ENCODE results near the gene RASIP1.

RASIP1 gene

GRCh38 chr19:48757741-48758144 is 17.3 kb upstream of the RASIP1 start:
- no peak for DNase-seq (ENCODE audit: low spot score)
- no peaks in the 10 kb centered on the region for H3K9me3 ChIP-seq (ENCODE audit: severe bottlenecking)
- H3K36me3 ChIP-seq (ENCODE audit: low read depth) = no peaks in the 10 kb centered on the region
- TF ChIP-seq CTCF (IDR thresholded peaks at IDR 0.05; ENCODE audit: poor library complexity, severe bottlenecking) = no peak
- H3K4me1 ChIP-seq (ENCODE audit: insufficient read depth, poor library complexity, severe bottlenecking) = peaks cover 7% of the 10 kb centered on the region
- no peak overlapping the region for H3K27ac ChIP-seq (ENCODE audit: poor library complexity, severe bottlenecking)
- no peak overlapping the region for H3K4me3 ChIP-seq (ENCODE audit: severe bottlenecking)
- no peaks in the 10 kb centered on the region for H3K27me3 ChIP-seq (ENCODE audit: insufficient read depth, poor library complexity, severe bottlenecking)
- ATAC-seq (ENCODE audit: low read depth) = no peak

- TF ChIP-seq CTCF (IDR thresholded peaks at IDR 0.05; ENCODE audit: poor library complexity, severe bottlenecking) = no peak
- no peaks in the 10 kb centered on the region for H3K27me3 ChIP-seq (ENCODE audit: insufficient read depth, poor library complexity, severe bottlenecking)
- H3K4me3 ChIP-seq (ENCODE audit: severe bottlenecking) = no peak overlapping the region
- DNase-seq (ENCODE audit: low spot score) (no peak), ATAC-seq (ENCODE audit: low read depth) (no peak)
- no peak overlapping the region for H3K27ac ChIP-seq (ENCODE audit: poor library complexity, severe bottlenecking)
- no peaks in the 10 kb centered on the region for H3K9me3 ChIP-seq (ENCODE audit: severe bottlenecking)
- H3K4me1 ChIP-seq (ENCODE audit: insufficient read depth, poor library complexity, severe bottlenecking) = peaks cover 7% of the 10 kb centered on the region
- H3K36me3 ChIP-seq (ENCODE audit: low read depth) = no peaks in the 10 kb centered on the region
Observed at GRCh38 chr19:48757089-48757675, 16.8 kb upstream of the RASIP1 start.

- Histone ChIP-seq H3K27ac (ENCODE audit: poor library complexity, severe bottlenecking) (no peak overlapping the region), H3K27me3 (ENCODE audit: insufficient read depth, poor library complexity, severe bottlenecking) (no peaks in the 10 kb centered on the region), H3K9me3 (ENCODE audit: severe bottlenecking) (no peaks in the 10 kb centered on the region), H3K4me3 (ENCODE audit: severe bottlenecking) (no peak overlapping the region), H3K4me1 (ENCODE audit: insufficient read depth, poor library complexity, severe bottlenecking) (peaks cover 7% of the 10 kb centered on the region), H3K36me3 (ENCODE audit: low read depth) (no peaks in the 10 kb centered on the region)
- DNase-seq (ENCODE audit: low spot score) (no peak), ATAC-seq (ENCODE audit: low read depth) (no peak)
- no peak for TF ChIP-seq CTCF (IDR thresholded peaks at IDR 0.05; ENCODE audit: poor library complexity, severe bottlenecking)
Observed at GRCh38 chr19:48756686-48757085, 16.3 kb upstream of the RASIP1 start.

- no peaks in the 10 kb centered on the region for H3K27me3 ChIP-seq (ENCODE audit: insufficient read depth, poor library complexity, severe bottlenecking)
- no peak overlapping the region for H3K4me3 ChIP-seq (ENCODE audit: severe bottlenecking)
- no peaks in the 10 kb centered on the region for H3K9me3 ChIP-seq (ENCODE audit: severe bottlenecking)
- DNase-seq (ENCODE audit: low spot score) (no peak), ATAC-seq (ENCODE audit: low read depth) (no peak)
- H3K27ac ChIP-seq (ENCODE audit: poor library complexity, severe bottlenecking) = no peak overlapping the region
- no peak for TF ChIP-seq CTCF (IDR thresholded peaks at IDR 0.05; ENCODE audit: poor library complexity, severe bottlenecking)
- peaks cover under 1% of the 10 kb centered on the region for H3K36me3 ChIP-seq (ENCODE audit: low read depth)
- H3K4me1 ChIP-seq (ENCODE audit: insufficient read depth, poor library complexity, severe bottlenecking) = peaks cover 7% of the 10 kb centered on the region
Observed at GRCh38 chr19:48756212-48756611, 15.8 kb upstream of the RASIP1 start.

- TF ChIP-seq CTCF (IDR thresholded peaks at IDR 0.05; ENCODE audit: poor library complexity, severe bottlenecking) = no peak
- Histone ChIP-seq H3K9me3 (ENCODE audit: severe bottlenecking) (no peaks in the 10 kb centered on the region), H3K27ac (ENCODE audit: poor library complexity, severe bottlenecking) (no peak overlapping the region), H3K4me1 (ENCODE audit: insufficient read depth, poor library complexity, severe bottlenecking) (peaks cover 7% of the 10 kb centered on the region), H3K27me3 (ENCODE audit: insufficient read depth, poor library complexity, severe bottlenecking) (no peaks in the 10 kb centered on the region), H3K36me3 (ENCODE audit: low read depth) (peaks cover 5% of the 10 kb centered on the region), H3K4me3 (ENCODE audit: severe bottlenecking) (no peak overlapping the region)
- no peak for DNase-seq (ENCODE audit: low spot score)
- no peak for ATAC-seq (ENCODE audit: low read depth)
Observed at GRCh38 chr19:48755787-48756186, 15.4 kb upstream of the RASIP1 start.
